Activated T-cell treated with anti-CD3 and anti-CD28 coated beads, Interleukin-2, amount 50 U/mL, for 4 hours (primary cell): ENCODE data around the gene KIZ. TPM values are rescaled to one million over a fixed set of nuclear protein-coding genes. Genes with fewer than 3 reads are reported as not detected.

Experiments
- ATAC-seq, 2 donors: fragments of 200-7000 bp; cut with Tn5 transposase; one replicate each; pipeline ENCODE4 v1.10.0; 2021
- DNase-seq: peaks from one replicate; pipeline ENCODE4 v3.0.0-alpha.2; 2020
- H3K27me3 Mint-ChIP-seq: one replicate; pipeline ENCODE4 v1.8.0; 2021; ENCODE audit warnings: low read depth, mixed read lengths
- H3K36me3 Mint-ChIP-seq: one replicate; pipeline ENCODE4 v1.8.0; 2022; ENCODE audit warnings: mixed read lengths; ENCODE audit not compliant: insufficient read depth
- H3K4me1 Mint-ChIP-seq: one replicate; pipeline ENCODE4 v1.8.0; 2021; ENCODE audit warnings: low read depth, mixed read lengths
- H3K4me3 Mint-ChIP-seq: one replicate; pipeline ENCODE4 v1.8.0; 2021; ENCODE audit warnings: mild to moderate bottlenecking, moderate library complexity, mixed read lengths
- H3K9me3 Mint-ChIP-seq: one replicate; pipeline ENCODE4 v1.8.0; 2021; ENCODE audit warnings: mixed read lengths
- total RNA-seq, 3 donors: library from RNA; stranded (reverse); gene quantifications; one replicate each; pipeline ENCODE4 v1.2.1, GENCODE V29; 2021

KIZ gene
- total RNA-seq, 3 donors from 2014 or later = 6.7 to 7.7 (median 6.9) TPM

- ATAC-seq (no peak), DNase-seq (no peak)
- Mint-ChIP-seq H3K27me3 (no peaks in the 10 kb centered on the region), H3K4me1 (no peaks in the 10 kb centered on the region), H3K4me3 (no peak overlapping the region), H3K9me3 (no peaks in the 10 kb centered on the region), H3K36me3 (peaks cover 8% of the 10 kb centered on the region)
Observed at GRCh38 chr20:21230220-21230619, 104.3 kb downstream of the KIZ start.

DNA sequence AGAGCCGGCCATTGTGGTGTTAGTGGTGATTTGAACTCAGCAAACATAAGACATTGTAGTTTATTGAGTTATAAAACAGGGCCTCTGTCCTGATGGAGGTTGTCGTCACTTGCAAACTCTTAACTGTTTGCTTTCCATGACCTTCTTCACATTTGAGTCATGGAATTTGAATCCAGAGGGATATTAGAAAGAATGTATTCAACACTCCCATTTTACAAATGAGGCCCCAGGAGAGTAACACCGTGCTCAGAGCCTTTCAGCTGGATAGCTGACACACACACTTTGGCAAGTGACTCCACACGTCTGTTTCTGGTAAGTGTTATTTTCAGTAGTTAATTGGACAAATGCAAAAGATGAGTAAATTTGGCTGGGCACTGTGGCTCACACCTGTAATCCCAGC lies 104.8 kb downstream of the KIZ start:
- DNase-seq (no peak), ATAC-seq (no peak)
- Mint-ChIP-seq H3K36me3 (peaks cover 8% of the 10 kb centered on the region), H3K4me1 (no peaks in the 10 kb centered on the region), H3K9me3 (no peaks in the 10 kb centered on the region), H3K27me3 (no peaks in the 10 kb centered on the region), H3K4me3 (no peak overlapping the region)

GRCh38 chr20:21232546-21233280 lies 106.8 kb downstream of the KIZ start:
- DNase-seq (no peak), ATAC-seq (no peak)
- no peaks in the 10 kb centered on the region for H3K9me3 Mint-ChIP-seq
- no peaks in the 10 kb centered on the region for H3K27me3 Mint-ChIP-seq
- peaks cover 7% of the 10 kb centered on the region for H3K36me3 Mint-ChIP-seq
- H3K4me1 Mint-ChIP-seq = peaks cover 2% of the 10 kb centered on the region
- H3K4me3 Mint-ChIP-seq = no peak overlapping the region

DNA sequence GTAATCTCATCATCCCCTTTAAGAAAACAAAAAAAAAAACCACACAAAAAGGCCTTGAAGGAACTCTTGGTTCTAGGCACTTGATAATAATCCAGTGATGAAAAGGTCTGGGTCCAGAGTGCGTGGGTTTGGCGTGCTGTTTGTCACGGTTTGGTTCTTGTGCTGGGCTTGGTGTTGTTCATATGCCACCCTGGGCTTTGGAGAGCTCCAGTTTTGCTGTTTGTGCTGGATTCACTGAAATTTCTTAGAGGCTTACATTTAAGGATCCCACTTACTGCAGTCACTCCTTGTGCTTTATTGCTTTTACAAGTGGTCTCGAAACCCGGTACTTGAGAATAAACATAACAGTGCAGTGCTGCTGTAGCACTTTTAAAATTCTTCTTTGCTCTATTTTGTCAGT lies 108.4 kb downstream of the KIZ start:
- no peaks in the 10 kb centered on the region for H3K27me3 Mint-ChIP-seq
- no peak for DNase-seq
- peaks cover 15% of the 10 kb centered on the region for H3K36me3 Mint-ChIP-seq
- ATAC-seq = no peak
- H3K4me3 Mint-ChIP-seq = no peak overlapping the region
- no peaks in the 10 kb centered on the region for H3K9me3 Mint-ChIP-seq
- H3K4me1 Mint-ChIP-seq = peaks cover 2% of the 10 kb centered on the region

DNA sequence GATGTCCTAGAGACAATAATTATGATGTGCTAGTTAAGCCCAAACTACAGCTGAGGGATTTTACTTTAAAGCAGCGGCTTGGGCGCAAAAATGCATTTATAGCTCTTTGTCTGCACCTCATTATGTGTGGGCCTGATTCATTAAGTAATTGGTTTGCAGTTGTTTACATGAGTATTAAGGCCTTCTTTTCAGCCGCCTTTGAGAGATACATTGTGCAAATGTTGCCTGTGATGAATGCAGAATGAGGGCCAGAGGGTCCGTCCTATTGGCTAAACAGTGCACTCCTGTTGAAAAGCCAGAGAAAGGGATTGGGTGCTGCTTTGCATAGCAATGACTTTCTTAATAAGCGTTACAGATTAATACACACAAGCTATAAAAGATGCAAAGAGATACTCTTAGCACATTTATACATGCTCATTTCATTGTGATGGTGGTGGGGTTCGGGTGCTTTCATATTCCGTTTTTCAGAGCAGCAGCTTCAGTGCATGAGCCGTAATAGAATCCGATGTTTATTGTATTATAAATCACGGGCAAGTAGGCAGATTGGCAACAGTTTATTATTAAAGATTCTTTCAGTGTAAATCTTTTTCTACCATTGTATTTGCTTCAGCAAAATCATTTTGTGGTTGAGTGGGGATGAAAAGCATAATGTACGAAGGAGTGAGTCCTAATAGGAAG lies 109.1 kb downstream of the KIZ start:
- no peak for DNase-seq
- no peaks in the 10 kb centered on the region for H3K27me3 Mint-ChIP-seq
- H3K9me3 Mint-ChIP-seq = no peaks in the 10 kb centered on the region
- H3K4me1 Mint-ChIP-seq = peaks cover 2% of the 10 kb centered on the region
- H3K4me3 Mint-ChIP-seq = no peak overlapping the region
- H3K36me3 Mint-ChIP-seq = peaks cover 19% of the 10 kb centered on the region
- ATAC-seq = no peak

DNA sequence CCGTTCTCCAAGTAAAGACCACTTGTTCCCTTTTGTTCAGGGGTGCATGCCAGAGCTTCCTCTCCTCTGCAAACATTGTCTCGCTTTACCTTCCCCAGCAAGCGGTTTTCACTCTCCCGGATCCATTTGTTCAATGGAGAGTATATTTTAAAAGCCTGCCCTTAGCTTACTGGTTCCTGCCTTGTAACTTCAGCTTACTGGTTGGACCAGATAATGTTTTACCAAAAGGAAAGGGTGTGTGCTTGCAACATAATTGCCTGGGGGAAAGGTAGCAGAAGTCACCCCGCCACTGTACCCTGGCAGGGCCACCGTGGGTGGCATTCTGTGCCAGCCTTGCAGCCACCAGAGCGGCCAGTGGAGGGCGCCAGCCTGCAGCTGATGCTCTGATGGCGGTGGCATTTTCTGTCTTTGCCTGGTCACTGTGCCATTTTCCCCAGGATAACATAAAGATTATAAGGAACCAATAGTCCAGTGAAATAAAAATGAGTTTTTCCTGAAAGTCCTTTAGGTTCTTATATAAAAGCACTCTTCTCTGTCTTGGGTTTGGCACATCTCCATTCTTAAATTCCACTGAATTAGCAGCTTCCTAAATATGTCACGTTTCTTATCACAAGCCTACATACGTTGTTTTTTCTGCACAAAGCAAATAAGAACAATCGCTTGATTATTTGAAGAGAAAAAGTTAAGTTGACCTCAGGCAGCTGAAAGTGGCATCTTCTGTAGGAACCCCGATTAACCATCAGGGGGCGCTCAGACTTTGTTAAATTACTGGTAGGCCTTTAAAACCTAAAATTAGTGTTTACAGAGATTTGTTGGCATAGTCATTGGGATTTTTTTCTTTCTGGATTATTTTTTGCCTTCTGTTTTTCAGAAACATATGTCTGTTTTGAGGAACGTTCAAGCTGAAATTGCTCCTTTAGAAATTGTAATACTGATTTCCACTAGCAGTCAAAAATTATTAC lies 109.9 kb downstream of the KIZ start:
- H3K27me3 Mint-ChIP-seq = no peaks in the 10 kb centered on the region
- H3K4me1 Mint-ChIP-seq = peaks cover 2% of the 10 kb centered on the region
- H3K36me3 Mint-ChIP-seq = peaks cover 17% of the 10 kb centered on the region
- H3K9me3 Mint-ChIP-seq = no peaks in the 10 kb centered on the region
- DNase-seq (peak; percentile 57), ATAC-seq (peak; percentile 78 to 82)
- no peak overlapping the region for H3K4me3 Mint-ChIP-seq

- Mint-ChIP-seq H3K27me3 (no peaks in the 10 kb centered on the region), H3K4me3 (no peak overlapping the region), H3K9me3 (no peaks in the 10 kb centered on the region)
Observed at GRCh38 chr20:21237956-21238799, 112.3 kb downstream of the KIZ start.

DNA sequence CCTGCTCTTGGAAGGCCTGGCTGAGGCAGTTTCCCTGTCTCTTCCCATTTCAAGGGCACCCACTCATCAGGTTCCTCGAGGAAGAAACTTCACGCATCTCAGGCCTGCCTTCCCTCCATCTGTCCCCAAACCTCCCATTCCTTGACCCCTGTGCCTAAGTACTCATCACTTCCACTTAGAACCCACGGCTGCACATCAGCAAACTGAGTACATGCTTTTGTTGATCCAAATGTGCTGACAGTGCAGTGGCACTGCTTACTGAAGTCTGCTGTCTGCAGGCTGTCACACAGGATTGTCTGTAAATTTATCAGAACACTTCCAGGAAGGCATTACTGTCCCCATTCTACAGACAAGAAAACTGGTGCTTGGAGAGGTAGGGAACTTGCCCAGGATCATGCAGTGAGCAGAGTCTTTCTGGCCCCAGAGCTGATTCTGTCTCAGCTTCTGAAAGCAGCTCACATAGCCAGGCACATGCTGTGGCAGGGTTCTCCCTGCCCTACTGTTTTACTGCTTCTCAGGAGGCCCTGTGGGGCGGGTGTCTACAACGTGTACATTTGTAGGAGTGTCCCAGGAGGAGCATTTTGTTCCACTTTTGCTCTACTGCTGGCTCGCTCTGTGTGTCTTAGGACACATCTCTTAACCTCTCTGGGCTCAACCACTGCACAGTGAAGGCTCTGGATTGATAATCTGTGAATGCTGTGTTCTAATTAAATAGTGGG lies 113.1 kb downstream of the KIZ start:
- Mint-ChIP-seq H3K9me3 (no peaks in the 10 kb centered on the region), H3K36me3 (peaks cover 26% of the 10 kb centered on the region)
- no peak for ATAC-seq

More at GRCh38 chr20:21237956-21238799, 112.3 kb downstream of the KIZ start:
- Mint-ChIP-seq H3K36me3 (peaks cover 20% of the 10 kb centered on the region), H3K4me1 (peaks cover 2% of the 10 kb centered on the region)
- ATAC-seq (no peak), DNase-seq (no peak)

GRCh38 chr20:21240394-21240793 lies 114.5 kb downstream of the KIZ start:
- H3K4me3 Mint-ChIP-seq = no peak overlapping the region
- H3K27me3 Mint-ChIP-seq = no peaks in the 10 kb centered on the region
- no peak for DNase-seq
- peaks cover 34% of the 10 kb centered on the region for H3K36me3 Mint-ChIP-seq
- ATAC-seq = no peak
- no peaks in the 10 kb centered on the region for H3K9me3 Mint-ChIP-seq
- peaks cover 2% of the 10 kb centered on the region for H3K4me1 Mint-ChIP-seq

More for the DNA sequence above, 113.1 kb downstream of the KIZ start:
- Mint-ChIP-seq H3K4me3 (no peak overlapping the region), H3K27me3 (no peaks in the 10 kb centered on the region), H3K4me1 (peaks cover 2% of the 10 kb centered on the region)
- no peak for DNase-seq

GRCh38 chr20:21241406-21241805 lies 115.5 kb downstream of the KIZ start:
- ATAC-seq (no peak), DNase-seq (no peak)
- peaks cover 40% of the 10 kb centered on the region for H3K36me3 Mint-ChIP-seq
- no peaks in the 10 kb centered on the region for H3K27me3 Mint-ChIP-seq
- H3K9me3 Mint-ChIP-seq = no peaks in the 10 kb centered on the region
- H3K4me1 Mint-ChIP-seq = no peaks in the 10 kb centered on the region
- H3K4me3 Mint-ChIP-seq = no peak overlapping the region

GRCh38 chr20:21243811-21244210 lies 117.9 kb downstream of the KIZ start:
- no peak for DNase-seq
- no peaks in the 10 kb centered on the region for H3K4me1 Mint-ChIP-seq
- H3K36me3 Mint-ChIP-seq = peaks cover 34% of the 10 kb centered on the region
- H3K27me3 Mint-ChIP-seq = no peaks in the 10 kb centered on the region
- no peak for ATAC-seq
- H3K9me3 Mint-ChIP-seq = no peaks in the 10 kb centered on the region
- no peak overlapping the region for H3K4me3 Mint-ChIP-seq

DNA sequence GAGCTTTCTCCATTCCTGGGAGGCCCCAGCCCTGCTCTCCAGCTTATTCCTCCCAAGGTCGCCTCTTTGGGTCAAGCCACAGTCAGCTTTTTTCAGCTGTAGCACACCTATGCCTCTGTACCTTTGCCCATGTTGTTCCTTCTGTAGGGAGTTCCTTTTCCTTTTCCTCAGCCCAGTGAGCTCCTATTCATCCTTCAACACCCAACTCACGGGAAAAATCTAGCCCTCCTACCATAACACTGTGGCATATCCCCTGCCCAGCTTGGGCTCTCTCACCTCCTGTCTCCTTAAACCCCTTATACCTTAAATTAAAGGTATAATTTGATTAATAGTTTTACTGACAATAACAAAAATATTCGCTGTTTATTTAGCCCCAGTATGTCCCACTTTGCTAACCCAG lies 118.9 kb downstream of the KIZ start:
- H3K27me3 Mint-ChIP-seq = no peaks in the 10 kb centered on the region
- peaks cover 28% of the 10 kb centered on the region for H3K36me3 Mint-ChIP-seq
- ATAC-seq (no peak), DNase-seq (no peak)
- H3K9me3 Mint-ChIP-seq = no peaks in the 10 kb centered on the region
- no peak overlapping the region for H3K4me3 Mint-ChIP-seq
- no peaks in the 10 kb centered on the region for H3K4me1 Mint-ChIP-seq

GRCh38 chr20:21246161-21246560 lies 120.3 kb downstream of the KIZ start:
- Mint-ChIP-seq H3K27me3 (no peaks in the 10 kb centered on the region), H3K4me3 (no peak overlapping the region), H3K36me3 (peaks cover 24% of the 10 kb centered on the region), H3K9me3 (no peaks in the 10 kb centered on the region), H3K4me1 (peaks cover 2% of the 10 kb centered on the region)
- ATAC-seq (no peak), DNase-seq (no peak)
